HG02884 (cell line): ENCODE measurements around the gene TRIM46.

Source experiments
- ATAC-seq: cut with Tn5 transposase; IDR thresholded peaks from one replicate; pipeline ENCODE4 v1.9.1; 2021; ENCODE audit warnings: mild to moderate bottlenecking, moderate library complexity; ENCODE audit not compliant: unreplicated experiment

The TRIM46 gene

GRCh38 chr1:155170806-155171205, 2.8 kb upstream of the TRIM46 start:
- no peak for ATAC-seq

GRCh38 chr1:155171836-155172731, 1.6 kb upstream of the TRIM46 start:
- no peak for ATAC-seq

DNA sequence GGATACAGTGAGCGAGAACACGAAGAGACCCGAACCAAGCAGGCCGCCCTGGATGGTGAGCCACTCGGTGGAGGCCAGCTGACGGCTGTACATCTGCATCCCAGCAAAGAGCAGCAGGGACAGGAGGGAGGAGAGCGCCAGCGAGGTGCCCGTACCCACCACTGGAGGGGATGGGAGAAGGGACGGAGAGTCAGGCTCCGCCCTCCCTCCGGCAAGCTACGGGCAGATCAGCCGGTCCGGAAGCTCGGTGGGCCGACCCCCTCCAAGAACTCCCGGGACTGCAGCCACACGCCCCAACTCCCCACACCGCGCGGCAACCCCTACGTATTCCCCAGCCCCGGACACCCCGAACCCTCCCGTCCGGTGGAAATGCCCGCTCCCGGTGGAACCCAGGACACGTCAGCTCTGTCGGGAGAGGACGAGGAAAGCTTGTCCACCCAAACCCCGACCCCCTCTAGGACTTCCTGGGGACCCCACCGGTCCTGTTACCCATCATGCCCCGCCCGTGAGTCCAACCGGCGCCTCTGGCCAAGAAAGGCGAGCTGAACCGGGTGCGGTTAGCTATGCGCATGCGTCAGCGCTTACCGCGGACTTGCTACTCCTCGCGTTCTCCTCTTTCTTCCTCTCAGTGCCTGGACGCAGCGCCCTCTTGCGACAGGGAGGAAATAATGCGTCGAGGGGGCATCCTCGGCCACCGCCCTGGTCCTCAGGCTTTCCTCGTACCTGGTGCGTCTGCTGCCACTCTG, 744 bp upstream of the TRIM46 start, which contains the start of gene KRTCAP2:
TSS of gene KRTCAP2 (minus strand) at position 573 of the 746 bp plus-strand sequence. CDS start at position 493, 80 bp downstream.
- ATAC-seq: no peak

DNA sequence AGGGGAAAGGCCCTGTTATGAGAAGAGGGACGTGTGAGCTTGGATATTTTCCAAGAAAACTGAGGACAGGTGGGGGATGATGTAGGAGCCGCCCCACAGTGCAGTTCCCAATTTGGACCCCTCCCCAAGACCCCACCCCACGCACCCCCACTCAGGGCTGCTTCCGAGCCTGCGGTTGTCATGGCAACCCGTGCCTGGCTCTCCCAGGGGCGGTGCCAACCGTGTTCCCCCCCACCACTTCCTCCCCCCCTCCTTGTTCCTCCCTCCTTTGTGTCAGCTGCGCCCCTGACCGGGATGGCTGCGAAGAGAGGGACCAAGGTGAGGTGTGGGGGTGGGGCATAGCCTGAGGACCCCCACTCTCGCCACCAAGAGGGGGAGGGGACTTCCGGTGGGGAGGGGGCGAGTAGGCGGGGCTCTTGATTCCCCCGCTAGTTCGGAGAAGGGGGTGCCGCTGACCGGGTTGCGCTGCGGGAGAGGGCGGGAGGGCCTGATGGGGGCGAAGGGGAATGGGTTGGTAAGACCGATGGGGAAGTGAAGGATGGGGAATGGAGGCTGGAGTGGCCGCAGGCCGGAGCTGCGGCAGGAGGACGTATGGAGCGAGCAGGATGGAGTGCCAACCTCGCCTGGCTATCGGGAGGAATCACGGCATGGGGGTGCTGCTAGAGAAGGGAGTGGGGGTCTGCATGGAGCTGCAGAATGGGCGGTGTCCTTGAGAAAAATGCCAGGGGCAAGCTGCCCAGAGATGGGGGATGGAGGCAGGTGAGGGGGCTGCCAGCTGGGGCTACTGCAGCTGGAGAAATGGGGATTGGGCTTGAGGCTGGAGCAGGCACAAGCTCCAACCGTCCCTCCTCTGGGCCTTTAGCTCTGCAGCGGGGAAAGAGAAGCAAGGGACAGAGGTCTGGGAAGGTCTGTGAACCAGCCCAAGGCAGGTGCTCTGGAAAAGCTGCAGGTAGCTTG, 953 bp downstream of the TRIM46 start:
- ATAC-seq: no peak

GRCh38 chr1:155175281-155175926, 1.8 kb downstream of the TRIM46 start:
- ATAC-seq: no peak

GRCh38 chr1:155175927-155176371, 2.3 kb downstream of the TRIM46 start:
- no peak for ATAC-seq

- no peak for ATAC-seq
These were observed 3.0 kb downstream of the TRIM46 start for GRCh38 chr1:155176544-155177071.

GRCh38 chr1:155177192-155177917, 3.7 kb downstream of the TRIM46 start:
- no peak for ATAC-seq

DNA sequence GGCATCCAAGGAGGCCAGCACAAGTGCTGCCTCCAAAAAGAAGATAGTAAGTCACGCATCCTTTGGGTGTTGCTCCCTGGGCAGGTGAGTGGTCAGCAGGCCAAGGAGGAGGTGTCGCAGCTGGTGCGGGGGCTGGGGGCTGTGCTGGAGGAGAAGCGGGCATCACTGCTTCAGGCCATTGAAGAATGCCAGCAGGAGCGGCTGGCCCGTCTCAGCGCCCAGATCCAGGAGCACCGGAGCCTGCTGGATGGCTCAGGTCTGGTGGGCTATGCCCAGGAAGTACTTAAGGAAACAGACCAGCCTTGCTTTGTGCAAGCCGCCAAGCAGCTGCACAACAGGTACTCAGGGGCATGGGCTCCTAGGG, 4.3 kb downstream of the TRIM46 start:
- no peak for ATAC-seq

DNA sequence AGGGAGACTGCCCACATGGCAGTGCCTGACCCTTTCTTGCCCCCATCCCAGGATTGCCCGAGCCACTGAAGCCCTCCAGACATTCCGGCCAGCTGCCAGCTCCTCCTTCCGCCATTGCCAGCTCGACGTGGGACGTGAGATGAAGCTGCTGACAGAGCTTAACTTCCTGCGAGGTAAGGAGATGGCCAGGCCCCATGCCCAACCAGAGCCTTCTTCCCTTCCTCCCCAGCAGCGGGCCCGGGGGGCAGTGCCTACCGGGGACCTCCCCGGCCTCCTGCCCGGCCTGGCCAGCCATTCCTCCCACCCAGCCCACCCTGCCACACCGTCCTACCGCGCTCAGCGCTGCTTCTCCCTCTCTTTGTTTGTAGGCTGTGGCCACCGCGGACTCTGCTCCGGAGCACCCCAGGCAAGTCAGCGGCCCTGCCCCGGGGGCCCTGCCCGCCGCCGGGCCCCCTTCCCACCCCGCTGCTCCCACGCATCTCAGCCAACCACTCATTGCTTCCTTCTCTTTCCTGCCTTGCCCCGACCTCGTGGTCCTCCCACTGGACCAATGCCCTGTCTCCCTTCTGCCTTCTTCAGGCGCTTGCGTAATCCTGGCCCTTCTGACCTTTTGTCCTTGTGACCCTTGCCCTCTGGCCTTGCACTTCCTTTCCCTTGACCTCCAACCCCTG, 4.9 kb downstream of the TRIM46 start:
- ATAC-seq: no peak

DNA sequence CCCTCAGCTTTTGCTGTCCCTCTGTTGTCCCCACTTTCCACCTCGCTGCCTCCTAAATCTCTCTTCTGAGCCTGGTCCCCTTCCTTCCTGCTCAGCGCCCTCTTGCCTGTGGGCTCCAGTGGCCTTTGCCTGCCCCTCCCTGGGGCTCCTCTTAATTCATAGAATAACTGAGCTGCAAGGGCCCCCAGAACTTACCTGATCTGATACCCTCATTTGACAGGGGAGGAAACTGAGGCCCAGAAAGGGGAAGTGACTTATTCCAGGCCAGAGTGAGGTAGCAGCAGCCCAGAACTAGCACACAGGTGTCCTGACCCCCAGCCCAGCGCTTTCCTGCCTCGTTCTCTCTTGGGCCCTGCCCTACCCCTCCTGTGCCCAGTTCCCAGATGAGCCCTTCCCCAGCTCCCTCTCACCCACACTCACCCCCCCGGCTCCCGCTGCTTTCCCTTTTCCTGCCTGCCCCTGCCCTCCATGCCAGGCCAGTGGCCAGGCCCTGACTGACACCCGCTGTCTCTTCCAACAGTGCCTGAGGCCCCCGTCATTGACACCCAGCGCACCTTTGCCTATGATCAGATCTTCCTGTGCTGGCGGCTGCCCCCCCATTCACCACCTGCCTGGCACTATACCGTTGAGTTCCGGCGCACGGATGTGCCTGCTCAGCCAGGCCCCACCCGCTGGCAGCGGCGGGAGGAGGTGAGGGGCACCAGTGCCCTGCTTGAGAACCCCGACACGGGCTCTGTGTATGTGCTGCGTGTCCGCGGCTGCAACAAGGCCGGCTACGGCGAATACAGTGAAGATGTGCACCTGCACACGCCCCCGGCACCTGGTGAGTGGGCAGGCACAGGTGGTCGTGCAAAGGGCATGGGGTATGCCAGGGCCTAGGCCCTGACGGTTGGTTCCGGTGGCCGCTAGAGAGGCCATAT, 5.7 kb downstream of the TRIM46 start:
- no peak for ATAC-seq

- ATAC-seq: no peak
These were observed 7.9 kb downstream of the TRIM46 start for GRCh38 chr1:155181371-155182051.

- ATAC-seq: no peak
These were observed 8.5 kb downstream of the TRIM46 start for GRCh38 chr1:155182052-155182550.

GRCh38 chr1:155183775-155184221, 10.1 kb downstream of the TRIM46 start:
- no peak for ATAC-seq

- ATAC-seq: no peak
These were observed 10.7 kb downstream of the TRIM46 start for GRCh38 chr1:155184351-155184811.

DNA sequence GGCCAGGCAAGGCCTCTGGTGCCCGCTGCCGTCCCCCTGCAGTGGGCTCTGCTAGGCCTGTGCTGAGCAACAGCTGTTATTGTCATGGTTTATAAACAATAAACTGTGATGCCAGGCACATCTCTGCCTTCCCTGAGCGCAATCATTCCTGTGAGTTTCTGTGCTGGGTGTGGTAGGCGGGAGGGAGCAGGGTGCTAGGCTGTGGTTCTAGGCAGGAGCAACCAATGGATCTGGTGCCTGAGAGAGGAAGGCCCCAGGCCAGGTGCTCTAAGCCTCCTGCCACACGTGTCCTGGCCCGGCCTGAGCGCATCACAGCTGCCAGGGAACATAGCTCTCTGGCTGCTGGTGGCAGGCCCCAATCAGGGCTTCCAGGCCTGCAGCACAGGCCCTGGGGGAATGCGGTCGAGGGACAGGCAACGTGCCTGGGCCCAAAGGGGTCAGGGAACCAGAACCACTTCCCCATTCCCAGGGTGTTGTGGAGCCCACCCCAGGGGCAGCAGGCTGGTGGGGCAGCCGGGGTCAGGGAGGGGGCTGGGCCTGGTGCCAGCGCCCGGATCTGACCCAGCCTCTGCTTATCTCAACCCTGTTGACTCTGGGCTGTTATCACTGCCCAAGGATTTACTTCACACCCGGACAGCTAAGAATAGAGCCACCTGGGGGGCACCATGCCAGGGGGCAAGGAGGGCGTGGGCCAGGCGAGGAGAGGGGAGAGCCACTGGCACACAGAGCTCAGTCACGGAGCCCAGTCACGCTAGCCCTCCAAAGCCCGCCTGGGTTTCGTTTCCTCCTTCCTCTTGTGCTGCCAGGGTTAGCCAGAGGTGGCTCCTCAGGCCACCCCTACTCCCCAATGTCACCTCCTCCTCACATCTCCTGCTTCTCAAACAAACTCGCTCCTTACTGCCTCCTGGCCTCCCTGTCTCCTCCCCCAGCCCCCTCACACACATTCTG, 11.5 kb downstream of the TRIM46 start:
- ATAC-seq: no peak
